Breast epithelium (tissue), 3 donors: ENCODE results near the gene CFAP70.

Experiments used
- CTCF ChIP-seq, 3 donors: fragments of 450-650 bp; IDR thresholded peaks; one replicate each; pipeline ENCODE4 v1.5.1; 2016 to 2017; ENCODE audit warnings: antibody characterized with exemption in 3 of 3, mild to moderate bottlenecking in 3 of 3, moderate library complexity in 3 of 3
- POLR2AphosphoS5 ChIP-seq, 3 donors: sonication (generic); formaldehyde crosslinking; IDR thresholded peaks; one replicate each; pipeline ENCODE4 v1.6.1; 2017; ENCODE audit warnings: antibody characterized with exemption in 3 of 3

- TF ChIP-seq CTCF (IDR thresholded peaks at IDR 0.05) = no peak
- no peak for TF ChIP-seq POLR2AphosphoS5 (IDR thresholded peaks at IDR 0.05)
Observed at GRCh38 chr10:73209705-73210104, 149.0 kb downstream of the CFAP70 start.
